Measurements from ENCODE around the gene GALK2.
A peak's percentile ranks its signal among the peaks of the same experiment; 100 is the strongest.

The GALK2 gene

DNA sequence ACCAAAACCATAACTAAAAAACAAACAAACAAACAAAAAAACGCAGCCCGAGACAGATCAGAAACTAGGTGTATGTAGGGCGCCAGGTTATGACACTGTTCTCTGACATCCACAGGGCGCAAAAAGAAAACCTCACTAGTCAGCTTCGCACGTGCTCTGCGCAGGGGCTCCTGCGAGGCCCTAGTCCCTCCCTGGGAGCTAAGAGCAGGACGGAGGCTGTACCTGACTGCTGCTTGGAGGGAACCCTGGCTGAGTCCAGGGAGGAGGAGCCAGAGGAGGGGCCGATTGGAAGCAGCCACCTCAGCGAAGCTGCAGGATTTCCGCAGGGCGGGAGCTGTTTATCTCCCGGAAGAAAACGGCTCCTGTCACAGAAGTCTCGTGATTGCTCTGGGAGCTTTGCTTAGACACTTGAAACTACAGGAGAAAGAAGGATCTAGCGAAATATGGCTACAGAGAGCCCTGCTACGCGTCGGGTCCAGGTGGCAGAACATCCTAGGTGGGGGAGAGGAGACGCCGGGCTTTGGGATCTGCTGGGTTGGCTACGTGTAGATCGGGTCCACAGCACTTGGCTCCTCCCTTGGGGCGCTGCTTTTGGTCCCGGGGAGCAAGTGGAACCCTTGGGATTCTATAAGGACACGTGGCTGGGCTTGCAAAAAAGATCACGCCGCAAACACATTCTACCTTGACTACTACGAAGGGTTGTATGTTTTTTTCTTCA, at the start of gene GALK2:
TSS of gene GALK2 (plus strand) at position 368 of the 718 bp plus-strand sequence. CDS start at position 444, 76 bp downstream.
- peak; percentile 79 for DNase-seq (ENCODE audit: low spot score)

DNA sequence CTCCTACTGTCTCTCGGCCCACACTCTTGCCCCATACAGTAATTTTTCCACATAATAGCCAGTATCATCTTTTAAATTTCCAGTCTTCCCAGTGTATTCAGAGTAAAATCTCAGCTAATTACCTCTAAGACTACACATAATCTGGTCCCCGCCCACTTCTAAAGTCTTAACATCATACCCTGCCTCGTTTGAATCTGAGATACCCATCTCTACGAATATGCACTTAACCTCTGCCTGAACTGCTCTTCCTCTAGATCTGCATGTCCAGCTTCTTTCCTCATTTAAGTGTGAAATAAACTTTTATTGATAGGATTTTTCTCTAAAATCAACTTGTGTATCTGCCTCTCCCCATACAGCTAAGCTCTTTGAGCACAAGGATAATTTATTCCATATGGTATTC, 49.2 kb upstream of the GALK2 start:
- no peak for DNase-seq (ENCODE audit: low spot score)

DNA sequence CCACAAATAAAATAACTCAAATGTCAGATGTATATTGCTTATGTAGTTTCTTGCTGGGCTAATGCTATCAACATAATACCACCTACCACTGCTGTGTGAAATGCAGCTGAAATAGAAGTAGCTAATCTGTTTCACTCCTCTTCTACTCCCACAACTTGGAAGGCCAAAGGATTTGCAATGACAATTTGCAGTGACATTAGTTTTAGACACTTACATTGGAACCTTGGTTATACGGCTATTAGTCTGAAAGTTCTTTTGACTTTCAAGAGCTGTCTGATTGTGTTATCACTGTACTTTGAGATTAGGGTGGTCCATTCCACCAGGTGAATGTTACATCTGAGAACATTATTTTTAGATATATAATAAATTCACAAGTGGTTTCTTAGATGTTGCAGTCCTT, 48.1 kb upstream of the GALK2 start:
- DNase-seq (ENCODE audit: low spot score): no peak

DNA sequence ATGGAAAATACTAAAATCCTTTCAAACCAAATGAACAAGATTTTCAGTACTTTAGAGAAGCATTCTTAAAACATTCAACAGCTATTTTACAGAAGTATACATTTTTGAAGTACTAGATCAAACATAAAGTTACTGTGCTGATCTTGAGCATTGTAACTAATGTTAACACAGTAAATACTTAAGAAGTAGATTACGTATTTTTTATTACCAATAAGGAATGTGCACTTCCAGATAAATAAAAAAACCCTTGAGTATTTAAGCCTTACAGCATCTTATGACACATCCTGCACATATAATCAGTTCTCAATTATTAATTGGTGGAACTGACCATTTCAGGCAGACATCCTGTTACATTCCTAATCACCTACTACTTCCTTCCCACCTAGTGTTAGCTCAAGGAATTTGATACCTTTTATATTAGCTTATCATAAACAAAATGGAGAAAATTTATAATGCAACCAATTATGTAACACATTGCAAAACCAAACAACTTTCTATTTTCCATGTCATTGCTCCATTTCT, 47.4 kb upstream of the GALK2 start:
- DNase-seq (ENCODE audit: low spot score): peak; percentile 14

DNA sequence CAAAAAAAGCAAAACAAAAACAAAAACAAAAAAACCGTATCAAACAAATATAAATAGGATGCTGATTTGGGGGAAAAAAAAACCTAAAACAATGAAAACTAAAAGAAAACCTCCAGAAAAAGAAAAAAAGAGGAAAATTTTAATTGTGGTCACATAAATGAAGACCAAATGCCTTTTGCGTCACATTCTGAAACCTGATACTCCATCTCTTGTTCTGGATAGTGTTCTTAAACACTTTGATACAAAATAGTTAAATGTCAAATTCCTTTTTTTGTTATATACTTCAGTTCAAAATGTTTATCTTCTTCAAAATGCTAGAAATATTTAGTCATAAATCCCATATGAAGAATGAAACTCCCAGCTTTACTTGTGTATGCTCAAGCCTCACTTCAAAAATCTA, 45.7 kb upstream of the GALK2 start:
- DNase-seq (ENCODE audit: low spot score): no peak

DNA sequence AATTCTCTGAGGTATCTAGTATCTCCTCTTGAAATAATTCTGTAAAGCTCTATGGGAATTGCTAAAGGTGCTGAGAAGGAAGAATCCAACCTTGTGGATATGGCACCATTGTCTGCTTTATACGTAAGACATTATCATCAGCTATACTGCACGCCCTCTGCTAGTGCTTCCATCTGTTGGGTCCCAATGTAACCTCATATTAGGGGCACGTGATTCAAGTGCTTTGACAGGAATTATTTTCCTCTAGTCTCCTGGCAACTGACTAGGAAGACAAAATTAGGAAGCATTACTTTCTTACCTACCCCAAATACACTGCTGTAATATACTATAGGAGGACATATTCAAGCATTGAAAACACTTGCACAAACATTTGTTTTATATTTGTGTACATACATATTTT, 38.6 kb upstream of the GALK2 start:
- DNase-seq (ENCODE audit: low spot score): no peak

DNA sequence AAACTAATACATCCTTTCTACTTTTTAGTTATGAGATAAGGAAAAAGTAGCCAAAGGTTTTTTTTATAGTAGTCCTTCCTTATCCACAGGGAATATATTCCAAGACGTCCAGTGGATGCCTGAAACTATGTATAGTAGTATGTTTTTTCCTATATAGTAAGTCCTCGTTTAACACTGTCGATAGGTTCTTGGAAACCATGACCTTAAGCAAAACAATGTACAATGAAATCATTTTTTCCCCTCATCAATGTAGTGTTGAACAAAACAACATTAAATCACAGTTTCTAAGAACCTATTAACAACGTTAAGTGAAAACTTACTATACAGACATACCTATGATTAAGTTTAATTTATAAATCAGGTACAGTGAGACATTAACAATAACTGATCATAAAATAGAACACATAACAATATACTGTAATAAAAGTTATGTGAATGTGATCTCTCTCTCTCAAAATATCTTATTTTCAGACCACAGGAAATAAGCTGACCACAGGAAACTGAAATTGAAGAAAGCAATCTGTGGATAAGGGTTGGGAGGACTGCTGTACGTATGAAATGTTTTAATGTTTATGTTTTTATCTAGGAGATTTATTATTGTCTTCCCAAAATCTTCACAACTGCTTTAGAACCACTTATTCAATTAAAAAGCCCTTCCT, 35.2 kb upstream of the GALK2 start:
- no peak for DNase-seq (ENCODE audit: low spot score)

DNA sequence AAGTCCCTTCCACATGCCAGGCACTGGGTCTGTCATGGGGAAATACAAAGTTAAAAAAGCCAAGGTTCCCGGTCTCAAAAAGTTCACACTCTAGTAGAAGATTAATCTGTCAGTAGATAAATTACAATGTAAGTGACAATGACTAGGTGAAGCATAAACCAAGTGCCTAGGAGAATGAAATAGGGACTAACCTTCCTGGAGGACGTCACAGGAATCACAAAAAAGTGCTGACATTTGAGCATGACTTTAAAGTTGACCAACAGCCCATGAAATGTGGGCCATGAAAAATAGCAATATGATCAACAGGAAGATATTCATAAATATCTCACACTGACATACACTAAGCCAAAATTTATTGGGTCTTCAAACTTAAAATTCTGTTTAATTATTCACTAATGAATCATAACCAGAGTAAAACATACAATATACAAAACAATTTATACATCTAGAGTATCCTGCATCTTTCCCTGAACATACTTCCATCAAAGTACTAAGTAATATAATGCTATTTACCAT, 34.6 kb upstream of the GALK2 start:
- DNase-seq (ENCODE audit: low spot score): no peak

DNA sequence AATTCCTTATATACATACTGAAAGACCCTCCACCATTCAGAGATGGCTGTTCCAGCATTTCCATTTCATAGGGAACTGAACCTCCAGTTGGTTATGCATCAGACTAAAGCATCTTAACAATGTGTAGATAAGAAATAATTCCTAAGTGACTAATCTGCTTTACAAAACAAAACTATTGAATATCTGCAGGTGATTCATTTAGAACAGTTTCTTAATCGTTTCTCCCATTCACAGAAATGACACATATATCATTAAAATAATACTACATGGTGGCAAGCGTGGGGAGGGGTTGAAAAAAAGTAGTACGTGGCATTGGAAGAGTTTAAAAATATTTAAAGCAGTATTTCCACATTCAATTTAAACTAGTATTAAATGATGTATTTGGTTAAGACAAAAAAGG, 34.1 kb upstream of the GALK2 start:
- DNase-seq (ENCODE audit: low spot score): peak; percentile 77

DNA sequence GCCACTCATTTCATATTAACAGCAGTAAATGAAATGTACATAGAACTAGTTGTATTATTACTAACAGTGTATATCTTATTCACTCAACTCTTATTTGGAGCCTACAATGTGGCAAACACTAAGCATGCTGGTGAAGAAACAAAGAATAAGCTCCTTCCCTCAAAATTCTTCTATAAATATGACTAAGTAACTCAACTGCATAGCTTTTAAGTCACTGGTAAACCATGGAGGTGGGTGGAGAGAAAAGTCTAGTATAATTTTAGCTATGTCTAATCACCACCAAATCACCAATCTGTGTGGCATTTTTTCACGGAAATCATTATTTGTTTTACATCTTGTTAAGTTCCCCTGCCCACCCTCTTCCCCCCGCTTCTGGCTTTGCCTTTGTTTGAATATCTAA, 32.2 kb upstream of the GALK2 start:
- no peak for DNase-seq (ENCODE audit: low spot score)

DNA sequence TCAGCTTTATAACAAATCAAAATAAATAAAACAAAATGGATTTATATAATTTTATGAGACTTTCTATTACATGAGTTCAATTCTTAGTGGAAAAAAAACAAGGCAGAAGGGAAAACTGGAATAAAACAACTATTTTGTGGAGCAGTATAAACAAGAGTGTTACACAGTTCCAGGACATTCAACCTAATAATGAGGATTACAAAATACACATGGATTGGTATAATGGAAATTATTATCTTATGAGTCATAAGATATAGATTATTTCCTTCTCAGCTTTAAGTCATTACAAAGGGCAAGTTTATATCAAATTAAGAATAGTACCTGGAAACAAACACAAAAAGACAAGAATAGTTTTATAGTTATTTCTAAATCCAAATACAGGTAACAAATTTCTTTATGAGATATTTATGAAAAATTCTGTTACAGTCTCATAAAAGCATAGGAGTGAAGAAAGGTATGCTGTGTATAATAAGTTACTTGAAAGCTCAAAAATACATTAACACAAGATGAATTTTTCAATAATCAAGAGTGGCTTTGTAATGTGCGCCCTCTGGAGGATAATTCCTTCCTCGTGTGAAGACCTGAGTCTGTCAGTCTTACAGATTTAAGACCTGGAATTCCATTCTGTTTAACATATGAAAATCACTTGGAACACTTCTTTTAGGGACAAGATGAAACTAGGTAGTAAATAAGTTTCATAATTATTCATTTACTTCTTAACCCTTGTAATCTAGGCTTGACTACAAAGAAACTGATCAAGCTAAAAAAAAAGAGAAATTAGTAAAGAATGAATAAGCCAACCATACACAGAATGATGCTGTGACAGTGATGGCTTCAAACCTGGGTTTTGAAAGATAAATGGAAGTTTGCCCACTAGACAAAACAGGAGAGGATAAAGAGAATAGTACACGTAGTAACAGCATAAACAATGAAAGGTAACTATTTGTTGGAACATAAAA, 24.1 kb upstream of the GALK2 start:
- peak; percentile 44 for DNase-seq (ENCODE audit: low spot score)

DNA sequence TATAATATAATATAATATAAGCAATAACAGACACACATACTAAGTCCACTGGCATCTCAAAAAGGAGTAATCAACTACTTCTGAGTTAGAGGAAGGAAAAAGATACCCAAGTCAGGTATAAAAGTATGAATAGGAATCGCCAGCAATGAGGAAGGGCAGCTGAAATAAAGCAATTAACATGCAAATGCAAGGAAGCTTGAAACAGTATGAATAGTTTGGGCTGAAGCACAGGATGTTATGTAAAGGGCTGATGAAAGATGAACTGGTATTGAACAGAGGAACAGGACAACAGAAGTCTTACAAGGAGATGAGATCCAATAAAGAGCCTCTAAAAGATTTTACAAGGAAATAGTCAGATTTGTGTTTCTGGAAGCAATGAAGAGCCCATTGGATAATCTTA, 21.7 kb upstream of the GALK2 start:
- DNase-seq (ENCODE audit: low spot score): no peak

DNA sequence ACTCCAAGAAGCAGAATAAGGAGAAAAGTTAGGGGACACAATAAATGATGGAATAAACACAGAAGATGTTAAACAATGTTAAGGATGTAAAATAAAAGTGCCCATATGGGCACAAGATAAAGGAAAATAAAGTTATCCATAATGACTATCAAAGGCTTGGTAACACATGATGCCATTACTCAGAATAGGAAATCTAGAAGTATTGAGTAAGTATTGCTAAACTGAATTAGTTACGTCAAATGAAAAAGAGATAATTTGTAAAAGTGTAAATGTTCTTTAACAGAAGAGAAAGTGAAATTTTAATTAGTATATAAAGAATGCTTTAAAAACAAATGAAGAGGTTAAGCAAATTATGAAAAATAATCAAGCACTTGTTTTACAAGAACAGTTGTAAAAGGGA, 21.3 kb upstream of the GALK2 start:
- no peak for DNase-seq (ENCODE audit: low spot score)

DNA sequence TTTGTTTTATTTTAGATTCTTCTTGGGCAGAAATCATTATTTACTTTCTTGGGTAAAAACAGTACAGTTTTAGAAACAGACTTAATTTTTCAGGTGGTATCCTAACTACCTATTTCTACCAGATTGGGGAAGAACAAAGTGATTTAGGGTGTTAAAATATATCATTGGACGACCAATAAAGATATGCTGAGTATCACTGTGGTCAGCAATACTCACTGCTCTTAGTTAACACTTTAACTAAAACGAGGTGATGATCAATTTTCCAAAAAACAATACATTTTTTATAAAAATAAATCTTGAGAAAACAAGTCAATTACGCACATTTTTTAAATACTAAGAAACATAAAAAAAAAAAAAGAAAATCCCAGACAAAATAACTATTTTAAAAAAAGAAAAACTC, 18.2 kb upstream of the GALK2 start:
- no peak for DNase-seq (ENCODE audit: low spot score)

DNA sequence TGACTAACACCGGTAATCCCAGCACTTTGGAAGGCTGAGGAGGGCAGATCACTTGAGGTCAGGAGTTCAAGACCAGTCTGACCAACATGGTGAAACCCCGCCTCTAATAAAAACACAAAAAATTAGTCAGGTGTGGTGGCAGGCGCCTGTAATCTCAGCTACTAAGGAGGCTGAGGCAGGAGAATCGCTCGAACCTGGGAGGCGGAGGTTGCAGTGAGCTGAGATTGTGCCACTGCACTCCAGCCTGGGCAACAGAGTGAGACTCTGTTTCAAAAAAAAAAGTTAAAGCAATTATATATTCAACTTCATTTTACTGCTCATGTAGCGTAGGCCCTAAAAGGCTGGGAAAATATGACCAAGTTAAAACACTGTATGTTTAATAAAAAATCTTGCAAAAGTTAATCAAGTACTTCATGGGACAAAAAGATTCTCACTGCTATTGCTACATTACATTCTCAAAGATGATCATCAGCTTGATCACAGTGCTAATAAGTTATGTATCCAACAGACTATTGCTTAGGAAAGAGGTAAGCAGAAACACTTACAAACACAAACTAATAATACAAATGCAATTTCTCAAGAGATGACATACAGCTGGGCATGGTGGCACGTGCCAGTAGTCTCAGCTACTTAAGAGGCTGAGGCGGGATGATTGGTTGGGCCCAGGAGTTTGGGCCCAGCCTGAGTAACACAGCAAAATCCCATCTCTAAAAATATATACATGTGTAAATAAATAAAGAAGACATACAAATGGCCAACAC, 17.3 kb upstream of the GALK2 start:
- DNase-seq (ENCODE audit: low spot score): no peak

DNA sequence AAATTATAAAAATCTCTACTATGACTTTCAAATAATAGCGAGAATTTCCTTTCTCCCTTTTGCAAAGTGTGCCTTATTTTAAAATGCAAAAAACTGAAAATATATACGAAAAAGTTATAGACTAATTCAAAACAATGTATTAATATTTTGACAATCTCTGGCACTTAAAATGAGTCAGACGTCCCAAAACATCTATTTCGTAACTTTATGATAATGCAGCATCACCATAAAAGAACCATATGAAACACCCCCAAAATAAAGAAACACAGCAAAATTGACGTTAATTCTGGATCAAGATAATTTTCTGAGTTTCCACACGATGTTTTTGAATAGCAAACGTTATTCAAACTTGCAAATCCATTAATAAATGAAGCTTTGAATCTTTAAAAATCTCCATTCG, 15.7 kb upstream of the GALK2 start:
- DNase-seq (ENCODE audit: low spot score): no peak

DNA sequence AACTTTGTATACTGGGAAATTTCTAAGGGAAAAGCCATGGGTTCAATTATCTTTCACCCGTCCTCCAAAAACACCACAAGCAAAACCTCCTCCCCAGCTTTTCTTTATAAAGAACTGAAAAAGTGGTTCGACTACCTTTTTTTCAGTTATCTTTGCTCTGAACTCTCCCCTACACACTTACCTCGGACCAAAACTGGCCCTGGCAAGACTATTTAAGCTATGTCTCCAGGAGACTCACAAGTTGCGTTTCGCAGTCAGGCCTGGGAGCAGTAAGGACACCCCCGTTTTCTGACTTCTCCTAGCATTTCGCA, 15.3 kb upstream of the GALK2 start:
- DNase-seq (ENCODE audit: low spot score): peak; percentile 20

DNA sequence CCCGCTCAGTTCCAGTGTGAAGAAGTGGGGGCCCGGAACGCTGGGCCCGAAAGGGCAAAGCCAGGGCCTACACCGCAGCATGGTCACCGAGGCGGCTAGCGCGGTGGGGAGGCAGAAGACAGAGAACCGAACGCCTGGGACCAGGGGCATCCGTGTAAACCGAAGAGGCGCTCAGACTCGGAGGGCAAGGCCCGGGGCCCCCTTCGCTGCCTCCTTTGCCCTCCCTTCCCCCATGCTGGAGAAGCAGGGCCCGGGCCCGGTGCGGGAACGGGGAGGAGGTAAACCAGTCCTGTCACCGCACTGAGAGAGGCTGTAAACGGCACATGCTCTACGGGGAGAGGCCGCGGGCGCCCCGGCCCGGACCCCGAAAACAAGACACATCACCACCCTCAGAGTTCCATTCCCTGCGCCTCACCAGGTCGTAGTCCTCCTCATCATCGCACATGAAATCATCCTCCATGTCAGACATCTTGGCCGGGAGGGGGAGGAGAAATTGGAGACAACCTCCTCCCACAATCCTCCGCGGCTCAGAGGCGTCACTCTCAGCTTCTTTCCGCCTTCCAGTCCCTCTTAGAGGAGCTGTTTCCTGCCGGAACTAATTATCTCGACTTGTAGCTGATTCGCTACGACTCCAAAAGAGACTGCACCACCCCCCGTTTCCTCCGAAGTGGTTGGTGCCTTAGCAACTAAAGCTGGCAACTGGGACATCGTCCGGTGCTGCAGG, 14.8 kb upstream of the GALK2 start, which contains the start of gene COPS2:
TSS of gene COPS2 (minus strand) at position 490 of the 724 bp plus-strand sequence. CDS start at position 469, 21 bp downstream.
- peak; percentile 98 for DNase-seq (ENCODE audit: low spot score)

DNA sequence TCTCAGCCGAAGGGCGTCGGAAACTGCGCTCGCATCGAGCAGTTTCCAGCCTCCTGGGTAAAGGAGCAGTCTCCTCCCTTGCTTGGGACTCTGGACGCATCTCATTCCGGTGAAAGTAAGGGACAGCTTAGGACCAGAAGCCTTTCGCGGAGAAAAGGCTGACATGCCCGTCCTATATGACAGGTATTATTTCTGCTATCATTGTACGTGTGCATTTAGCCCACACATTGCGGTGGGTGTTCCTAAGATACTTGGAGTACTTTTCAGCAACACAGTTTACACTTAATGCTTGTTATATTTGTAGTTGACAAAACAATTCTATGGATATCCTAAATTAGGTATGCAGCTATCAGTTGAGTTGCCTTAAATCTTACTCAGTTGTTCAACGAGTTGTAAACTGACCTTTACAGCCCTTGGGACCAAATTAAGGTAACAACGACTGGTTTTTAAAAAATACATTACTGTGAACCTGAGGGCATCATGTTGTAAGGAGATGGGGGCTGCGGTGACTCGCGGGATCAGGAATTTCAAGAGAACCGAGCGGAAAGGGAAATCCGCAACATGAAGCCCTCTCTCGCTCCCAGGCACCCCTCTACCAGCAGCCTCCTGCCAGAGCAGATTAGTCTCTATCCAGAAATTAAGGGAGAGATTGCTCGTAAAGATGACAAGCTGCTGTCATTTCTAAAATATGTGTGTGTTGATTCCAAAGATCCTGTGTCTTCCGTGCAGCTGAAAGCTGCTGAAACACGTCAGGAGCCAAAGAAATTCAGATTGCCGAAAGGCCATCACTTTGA, 14.0 kb upstream of the GALK2 start:
- peak; percentile 31 for DNase-seq (ENCODE audit: low spot score)

DNA sequence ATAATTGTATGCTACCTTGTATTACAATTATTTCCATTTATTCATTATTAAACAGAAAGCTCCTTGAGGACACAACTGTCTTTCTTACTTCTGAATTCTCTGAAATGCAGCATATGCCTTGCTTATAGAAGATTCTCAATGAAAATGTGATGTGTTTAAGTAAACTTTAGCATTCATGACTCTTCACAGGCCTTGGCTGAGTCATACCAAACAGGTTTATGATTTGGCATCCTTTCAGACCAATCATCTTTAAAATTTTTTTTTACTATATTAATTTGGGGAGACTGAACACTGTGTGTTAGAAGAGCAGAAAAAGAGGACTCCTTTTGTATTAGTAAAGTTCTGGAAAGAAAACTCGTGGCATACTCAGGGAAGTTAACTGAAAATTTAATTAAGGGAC, 6.4 kb upstream of the GALK2 start:
- no peak for DNase-seq (ENCODE audit: low spot score)
